Mucosa of descending colon (tissue), 3 donors: Measurements from ENCODE around the gene DDX51. TPM values are rescaled to one million over a fixed set of nuclear protein-coding genes. Genes with fewer than 3 reads are reported as not detected.

ENCODE experiments used
- ATAC-seq: fragments of 200-7000 bp; cut with Tn5 transposase; one replicate; pipeline ENCODE4 v1.9.1; 2020; ENCODE audit warnings: mild to moderate bottlenecking, moderate library complexity
- DNase-seq, 3 donors: peaks; one replicate each; pipeline ENCODE4 v3.0.0-alpha.2; 2020
- H3K36me3 ChIP-seq: fragments of 200-600 bp; one replicate; pipeline ENCODE4 v1.8.0; 2021; ENCODE audit warnings: low read depth, mild to moderate bottlenecking
- H3K4me1 ChIP-seq: fragments of 200-600 bp; one replicate; pipeline ENCODE4 v1.8.0; 2021; ENCODE audit warnings: low read depth, mild to moderate bottlenecking
- H3K4me3 ChIP-seq: fragments of 200-600 bp; one replicate; pipeline ENCODE4 v1.8.0; 2021; ENCODE audit warnings: mild to moderate bottlenecking
- H3K9me3 ChIP-seq: fragments of 200-600 bp; one replicate; pipeline ENCODE4 v1.8.0; 2021; ENCODE audit warnings: mild to moderate bottlenecking
- CTCF ChIP-seq: fragments of 200-600 bp; IDR thresholded peaks from one replicate; pipeline ENCODE4 v1.8.0; 2022; ENCODE audit warnings: antibody characterized with exemption, mild to moderate bottlenecking
- intact Hi-C, 2 donors: fragments of 100-400 bp; cut with DNase I in 1 of 2; cut with micrococcal nuclease in 1 of 2; formaldehyde crosslinking; loops; one replicate each; pipeline versions ENCODE4 v1.11.0 to v1.11.1; 2022; cut with DNase I, micrococcal nuclease
- total RNA-seq, 3 donors: library from RNA; stranded (reverse); fragmentation: NEBNext Ultra II Directional in 2 of 3; extraction: Animal tissue kit (Norgen Biotek cat#: 25700) in 2 of 3; gene quantifications; one replicate each; pipeline versions ENCODE4 v1.2.1 to v1.2.4, GENCODE V29; 2021 to 2023
- donor health status: DM: no; HTN: no; CAD: no; lungs with moderate emphysema.
- donor health status: DM: no; HTN: no; CAD: no.
- donor health status: DM: no; HTN: yes; CAD: no.

DDX51 gene
- total RNA-seq, 3 donors from 2014 or later = 14.2 to 18.7 (median 15.6) TPM

GRCh38 chr12:132154941-132155770 is 11.0 kb upstream of the DDX51 start:
- no peak for ATAC-seq
- intact Hi-C loops = no loop called here

GRCh38 chr12:132154341-132154761 is 10.2 kb upstream of the DDX51 start:
- no peak for TF ChIP-seq CTCF
- Histone ChIP-seq H3K4me1 (peaks cover 6% of the 10 kb centered on the region), H3K36me3 (no peaks in the 10 kb centered on the region), H3K4me3 (no peak overlapping the region), H3K9me3 (no peaks in the 10 kb centered on the region)
- ATAC-seq (peak; percentile 24), DNase-seq (peak in 1 of 3 donors; percentile 52)
- intact Hi-C loops = no loop called here

More at GRCh38 chr12:132154941-132155770, 11.0 kb upstream of the DDX51 start:
- H3K4me1 ChIP-seq = peaks cover 6% of the 10 kb centered on the region
- TF ChIP-seq CTCF = no peak
- no peaks in the 10 kb centered on the region for H3K9me3 ChIP-seq
- H3K36me3 ChIP-seq = no peaks in the 10 kb centered on the region
- H3K4me3 ChIP-seq = no peak overlapping the region
- peak in 1 of 3 donors; percentile 36 for DNase-seq

GRCh38 chr12:132153501-132154340 is 9.6 kb upstream of the DDX51 start:
- Histone ChIP-seq H3K4me3 (no peak overlapping the region), H3K9me3 (no peaks in the 10 kb centered on the region), H3K36me3 (no peaks in the 10 kb centered on the region), H3K4me1 (peaks cover 6% of the 10 kb centered on the region)
- intact Hi-C loops = no loop called here
- ATAC-seq = peak; percentile 94
- peak; percentile 67 to 73 (median 73) for DNase-seq
- TF ChIP-seq CTCF = peak; percentile 80

DNA sequence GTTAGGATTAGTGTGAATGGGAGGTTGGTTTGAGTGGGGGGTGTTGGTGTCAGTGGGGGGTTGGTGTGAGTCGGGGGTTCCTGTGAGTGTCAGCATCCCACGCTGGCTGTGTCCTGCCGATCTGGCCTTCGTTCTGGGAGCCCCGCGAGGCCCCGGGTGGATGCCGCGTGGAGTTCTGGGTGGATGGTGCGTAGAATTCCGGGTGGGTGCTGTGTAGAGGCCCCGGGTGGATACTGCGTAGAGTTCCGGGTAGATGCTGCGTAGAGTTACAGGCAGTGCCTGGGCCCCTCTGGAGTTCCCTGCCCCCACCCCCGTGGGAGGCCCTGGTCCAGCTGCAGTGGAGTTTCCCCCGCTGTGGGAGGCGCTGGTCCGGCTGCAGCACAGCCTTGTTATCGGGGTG is 8.8 kb upstream of the DDX51 start:
- Histone ChIP-seq H3K36me3 (no peaks in the 10 kb centered on the region), H3K4me1 (peaks cover 6% of the 10 kb centered on the region), H3K9me3 (no peaks in the 10 kb centered on the region), H3K4me3 (no peak overlapping the region)
- DNase-seq (peak in 1 of 3 donors; percentile 14), ATAC-seq (no peak)
- intact Hi-C loops = no loop called here
- no peak for TF ChIP-seq CTCF

DNA sequence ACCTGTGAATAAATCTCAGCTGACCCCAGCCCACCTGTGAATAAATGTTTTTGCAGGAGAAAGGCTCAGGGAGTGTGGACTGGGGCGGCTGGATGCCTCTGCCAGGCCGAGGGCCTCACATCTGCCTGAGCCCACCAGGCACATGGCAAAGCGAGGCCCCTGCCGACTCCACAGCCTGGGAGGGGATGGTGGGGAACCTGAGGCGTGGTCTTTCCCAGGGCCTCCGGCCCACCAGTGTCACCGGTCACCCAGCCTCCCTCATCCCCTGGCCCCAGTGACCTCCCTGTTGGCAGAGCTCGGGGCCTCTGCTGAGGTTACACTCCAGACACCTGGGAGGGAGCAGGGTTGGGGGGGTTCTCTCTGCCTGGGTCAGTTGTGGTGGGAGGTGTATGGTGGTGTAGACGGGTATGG is 8.3 kb upstream of the DDX51 start:
- Histone ChIP-seq H3K36me3 (no peaks in the 10 kb centered on the region), H3K4me3 (no peak overlapping the region), H3K9me3 (no peaks in the 10 kb centered on the region), H3K4me1 (peaks cover 6% of the 10 kb centered on the region)
- ATAC-seq (no peak), DNase-seq (no peak)
- TF ChIP-seq CTCF = no peak
- intact Hi-C loops = no loop called here
